Neural cell (in vitro differentiated cells): ENCODE measurements around the gene AMZ1. TPM values are rescaled to one million over a fixed set of nuclear protein-coding genes. Genes with fewer than 3 reads are reported as not detected.

ENCODE experiments used
- H2AFZ ChIP-seq: fragments of 200-600, 300-800 bp; sonication (generic), shearing (Covaris generic); 2 replicates; pipeline ENCODE4 v1.6.0; 2014; ENCODE audit warnings: low read depth, mild to moderate bottlenecking, antibody characterized with exemption, low read length, moderate library complexity
- H3F3A ChIP-seq: fragments of 200-600 bp; shearing (Covaris generic); 2 replicates; pipeline ENCODE4 v1.6.1; 2016; ENCODE audit warnings: mild to moderate bottlenecking, moderate library complexity, mixed read lengths, antibody characterized with exemption, low read length; ENCODE audit not compliant: insufficient read depth, poor library complexity, severe bottlenecking
- H3K27ac ChIP-seq: fragments of 200-600, 300-800 bp; sonication (generic), shearing (Covaris generic); 2 replicates; pipeline ENCODE4 v1.5.1; 2014; ENCODE audit warnings: mild to moderate bottlenecking, low read length, moderate library complexity
- H3K27me3 ChIP-seq: fragments of 300-800, 200-600 bp; sonication (generic), shearing (Covaris generic); 2 replicates; pipeline ENCODE4 v1.6.0; 2014; ENCODE audit warnings: mild to moderate bottlenecking, low read depth, low read length, moderate library complexity; ENCODE audit not compliant: insufficient read depth
- H3K36me3 ChIP-seq: fragments of 300-800, 200-600 bp; sonication (generic), shearing (Covaris generic); 2 replicates; pipeline ENCODE4 v1.5.1; 2014; ENCODE audit warnings: mild to moderate bottlenecking, antibody characterized with exemption, low read length, moderate library complexity; ENCODE audit not compliant: insufficient read depth
- H3K4me2 ChIP-seq: fragments of 300-800, 200-600 bp; sonication (generic), shearing (Covaris generic); 2 replicates; pipeline ENCODE4 v1.6.0; 2014; ENCODE audit warnings: mild to moderate bottlenecking, low read length
- H3K4me3 ChIP-seq: fragments of 300-800, 200-600 bp; sonication (generic), shearing (Covaris generic); 2 replicates; pipeline ENCODE4 v1.5.1; 2014; ENCODE audit warnings: mild to moderate bottlenecking, low read length, moderate library complexity
- H3K79me2 ChIP-seq: fragments of 200-600 bp; shearing (Covaris generic); replicated peaks from 2 replicates; pipeline ENCODE4 v1.6.0; 2014; ENCODE audit warnings: mild to moderate bottlenecking, low read length, moderate library complexity; ENCODE audit not compliant: insufficient read depth
- H3K9ac ChIP-seq: fragments of 300-800, 200-600 bp; sonication (generic), shearing (Covaris generic); 2 replicates; pipeline ENCODE4 v1.6.1; 2016; ENCODE audit warnings: mild to moderate bottlenecking, low read length, mixed read lengths
- H3K9me2 ChIP-seq: fragments of 200-600 bp; shearing (Covaris generic); 2 replicates; pipeline ENCODE4 v1.6.1; 2016; ENCODE audit warnings: mild to moderate bottlenecking, low read length, mixed read lengths; ENCODE audit not compliant: insufficient read depth
- H3K9me3 ChIP-seq: fragments of 200-600, 300-800 bp; sonication (generic), shearing (Covaris generic); 2 replicates; pipeline ENCODE4 v1.6.1; 2016; ENCODE audit warnings: mild to moderate bottlenecking, mixed run types, low read length, moderate library complexity, mixed read lengths
- H4K20me1 ChIP-seq: fragments of 200-600 bp; shearing (Covaris generic); 2 replicates; pipeline ENCODE4 v1.6.1; 2016; ENCODE audit warnings: mild to moderate bottlenecking, mixed run types; ENCODE audit not compliant: insufficient read depth
- CTCF ChIP-seq: fragments of 450-650 bp; IDR thresholded peaks from 2 replicates; pipeline ENCODE4 v1.5.1; 2014; ENCODE audit warnings: antibody characterized with exemption, mild to moderate bottlenecking, moderate library complexity; ENCODE audit not compliant: poor library complexity, severe bottlenecking
- EP300 ChIP-seq: fragments of 450-650 bp; conservative IDR thresholded peaks from 2 replicates; pipeline ENCODE4 v1.6.1; 2014; ENCODE audit warnings: antibody characterized with exemption, mild to moderate bottlenecking, moderate library complexity; ENCODE audit not compliant: poor library complexity, severe bottlenecking
- EZH2 ChIP-seq: fragments of 200-600, 300-800 bp; shearing (Covaris generic), sonication (generic); IDR thresholded peaks from 2 replicates; pipeline ENCODE4 v1.6.1; 2014; ENCODE audit warnings: antibody characterized with exemption, low read length, borderline replicate concordance, mild to moderate bottlenecking; ENCODE audit not compliant: insufficient read depth, poor library complexity, severe bottlenecking
- MXI1 ChIP-seq: fragments of 450-650 bp; conservative IDR thresholded peaks from 2 replicates; pipeline ENCODE4 v1.6.1; 2014; ENCODE audit warnings: antibody characterized with exemption, mild to moderate bottlenecking; ENCODE audit not compliant: poor library complexity, severe bottlenecking
- POLR2AphosphoS5 ChIP-seq: IDR thresholded peaks from 2 replicates; pipeline ENCODE4 v1.6.1; 2012
- RAD21 ChIP-seq: fragments of 450-650 bp; conservative IDR thresholded peaks from 2 replicates; pipeline ENCODE4 v1.6.1; 2014; ENCODE audit warnings: antibody characterized with exemption, mild to moderate bottlenecking, moderate library complexity
- REST ChIP-seq: IDR thresholded peaks from 2 replicates; pipeline ENCODE4 v1.6.1; 2012; ENCODE audit warnings: borderline replicate concordance
- TAF1 ChIP-seq: IDR thresholded peaks from 2 replicates; pipeline ENCODE4 v1.6.1; 2012; ENCODE audit warnings: low read depth
- polyA plus RNA-seq: library from polyadenylated mRNA; depleted of rRNA; stranded (reverse); fragments of >200 nt; gene quantifications from 2 replicates; pipeline ENCODE4 v1.2.3, GENCODE V29; 2014

The AMZ1 gene
- polyA plus RNA-seq, 1 donor from 2014 or later, result not detected

GRCh38 chr7:2649991-2650390 lies 38.0 kb upstream of the AMZ1 start:
- no peak for TF ChIP-seq POLR2AphosphoS5
- TF ChIP-seq EP300, result no peak
- Histone ChIP-seq H3K27ac (no peak overlapping the region), H4K20me1 (no peaks in the 10 kb centered on the region), H2AFZ (no peak overlapping the region), H3K9ac (no peak overlapping the region), H3K9me3 (no peaks in the 10 kb centered on the region), H3K4me2 (no peak overlapping the region), H3K36me3 (no peaks in the 10 kb centered on the region), H3F3A (no peaks in the 10 kb centered on the region), H3K27me3 (no peaks in the 10 kb centered on the region), H3K4me3 (no peak overlapping the region), H3K9me2 (no peaks in the 10 kb centered on the region), H3K79me2 (peaks cover 7% of the 10 kb centered on the region)

- Histone ChIP-seq H3K9me2 (no peaks in the 10 kb centered on the region), H3K36me3 (no peaks in the 10 kb centered on the region), H4K20me1 (no peaks in the 10 kb centered on the region), H3K4me3 (no peak overlapping the region), H3K79me2 (peaks cover 4% of the 10 kb centered on the region), H3K27me3 (no peaks in the 10 kb centered on the region), H3K27ac (no peak overlapping the region), H3F3A (no peaks in the 10 kb centered on the region), H3K9ac (no peak overlapping the region), H3K4me2 (no peak overlapping the region), H3K9me3 (no peaks in the 10 kb centered on the region), H2AFZ (no peak overlapping the region)
- TF ChIP-seq TAF1 (no peak), RAD21 (no peak), EP300 (no peak), CTCF (no peak), MXI1 (no peak)
Observed at GRCh38 chr7:2650451-2650850, 37.6 kb upstream of the AMZ1 start.

- Histone ChIP-seq H3K9ac (no peak overlapping the region), H3K4me2 (no peak overlapping the region), H3K4me3 (no peak overlapping the region), H3K27me3 (no peaks in the 10 kb centered on the region), H2AFZ (no peak overlapping the region), H3F3A (no peaks in the 10 kb centered on the region), H3K36me3 (no peaks in the 10 kb centered on the region), H3K9me2 (no peaks in the 10 kb centered on the region), H3K79me2 (no peaks in the 10 kb centered on the region), H3K27ac (no peak overlapping the region), H3K9me3 (no peaks in the 10 kb centered on the region), H4K20me1 (no peaks in the 10 kb centered on the region)
- TF ChIP-seq EZH2 (no peak), TAF1 (no peak), RAD21 (no peak), REST (no peak), EP300 (no peak)
Observed at GRCh38 chr7:2651336-2651735, 36.7 kb upstream of the AMZ1 start.
